Measurements from ENCODE around the gene LMOD1.
"Not testable (repeated sequence)": the region's sequence is repeated elsewhere in the genome, so short reads cannot be mapped to it uniquely, and the experiment has no call there.

Gene LMOD1

DNA sequence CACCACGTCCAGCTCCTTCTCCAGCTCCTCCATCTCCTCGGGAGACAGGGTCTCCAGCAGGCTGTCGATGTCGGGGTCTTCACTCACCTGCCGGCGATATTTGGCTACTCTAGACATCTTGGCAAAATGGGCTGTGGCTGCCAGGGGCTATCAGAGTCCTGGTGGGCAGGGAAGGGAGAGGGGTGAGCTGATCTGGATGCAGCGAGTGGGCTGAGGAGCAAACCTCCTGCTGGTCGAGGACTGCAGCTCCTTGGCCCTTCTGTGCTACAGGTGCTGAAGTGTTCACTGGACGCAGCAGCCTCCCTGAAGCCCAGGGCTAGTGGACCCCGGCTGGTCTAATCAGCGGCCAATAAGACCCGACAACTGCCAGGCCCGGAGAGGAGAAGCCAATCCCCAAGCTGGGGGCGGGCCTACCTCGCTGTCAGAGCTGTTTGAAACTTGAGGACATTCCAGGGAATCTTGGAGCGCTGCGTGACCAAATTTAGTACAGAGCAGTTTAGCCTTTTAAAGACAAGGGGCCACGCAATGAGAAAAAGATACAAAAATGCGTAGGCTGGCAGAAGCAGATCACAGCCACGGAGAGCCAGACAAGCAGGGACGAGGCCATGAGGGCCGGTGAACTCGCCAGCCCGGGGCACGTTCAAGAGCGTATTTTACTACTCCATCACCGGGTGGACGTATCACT is at the start of gene LMOD1:
LMOD1 (minus strand) TSS at position 325 of the 685 bp plus-strand sequence; CDS start at position 117, 208 bp downstream.
- DNase-seq (ENCODE audit: low read depth), result no peak

DNA sequence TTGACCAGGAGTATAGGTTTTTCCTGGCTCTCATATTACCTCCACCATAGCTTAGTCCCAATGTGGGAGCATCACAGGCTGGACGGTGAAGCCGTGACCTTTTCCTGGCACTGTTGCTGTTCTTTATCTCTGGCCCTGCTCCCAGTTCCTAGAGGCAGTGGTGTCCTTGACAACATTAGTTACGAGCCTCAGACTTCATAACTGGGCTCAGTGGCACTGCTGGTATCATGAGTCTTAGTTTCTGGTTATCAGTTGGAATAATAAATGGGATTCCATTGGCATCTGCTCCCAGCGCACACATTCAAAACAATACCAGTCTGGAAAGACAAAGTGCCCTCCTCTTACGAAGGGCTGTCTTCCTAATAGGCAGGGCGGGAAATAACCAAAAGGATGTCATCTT is 44.1 kb upstream of the LMOD1 start:
- DNase-seq (ENCODE audit: low read depth), result no peak

DNA sequence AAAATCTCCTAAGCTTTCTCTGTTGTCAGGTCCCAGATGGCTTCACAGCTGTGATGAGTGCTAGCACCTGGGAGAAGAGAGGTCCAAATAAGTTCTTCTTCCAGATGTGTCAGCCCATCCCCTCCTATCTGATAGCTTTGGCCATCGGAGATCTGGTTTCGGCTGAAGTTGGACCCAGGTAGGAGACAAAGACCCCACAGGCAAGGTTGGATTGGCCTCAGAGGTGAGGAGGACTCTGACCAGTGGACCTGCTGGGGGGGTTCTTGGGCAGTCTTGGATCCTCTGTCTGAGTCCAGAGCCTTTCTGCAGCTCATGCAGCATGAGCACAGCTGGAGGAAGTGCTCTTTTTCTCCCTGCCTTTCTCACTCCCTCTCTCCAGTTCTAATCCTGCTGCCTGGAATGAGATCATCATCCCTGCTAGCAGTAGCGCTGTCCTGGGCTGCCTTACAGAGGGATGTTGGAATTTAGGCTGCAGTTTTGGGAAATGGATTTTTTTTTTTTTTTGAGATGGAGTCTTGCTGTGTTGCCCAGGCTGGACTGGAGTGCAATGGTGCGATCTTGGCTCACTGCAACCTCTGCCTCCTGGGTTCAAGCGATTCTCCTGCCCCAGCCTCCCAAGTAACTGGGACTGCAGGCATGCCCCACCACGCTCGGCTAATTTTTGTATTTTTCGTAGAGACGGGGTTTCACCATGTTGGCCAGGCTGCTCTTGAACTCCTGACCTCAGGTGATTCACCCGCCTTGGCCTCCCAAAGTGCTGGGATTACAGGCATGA is 43.2 kb upstream of the LMOD1 start:
- DNase-seq (ENCODE audit: low read depth), result no peak

DNA sequence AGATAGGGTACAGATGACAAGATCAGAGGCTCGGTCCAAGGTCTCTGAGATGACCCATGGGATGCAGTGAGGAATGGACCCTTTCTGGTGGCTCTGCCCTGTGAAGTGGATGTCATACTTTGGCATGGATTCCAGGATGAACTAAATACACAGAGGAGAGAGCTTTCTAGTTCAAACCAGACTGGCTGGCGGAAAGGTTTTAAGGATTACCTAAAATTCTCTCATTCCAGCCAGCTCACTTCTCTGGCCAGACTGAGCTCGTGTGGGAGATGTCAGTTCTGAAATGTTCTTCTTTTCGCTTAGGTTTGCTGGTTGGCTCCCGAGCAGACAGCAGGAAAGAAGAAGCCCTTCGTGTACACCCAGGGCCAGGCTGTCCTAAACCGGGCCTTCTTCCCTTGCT is 42.3 kb upstream of the LMOD1 start:
- no peak for DNase-seq (ENCODE audit: low read depth)

DNA sequence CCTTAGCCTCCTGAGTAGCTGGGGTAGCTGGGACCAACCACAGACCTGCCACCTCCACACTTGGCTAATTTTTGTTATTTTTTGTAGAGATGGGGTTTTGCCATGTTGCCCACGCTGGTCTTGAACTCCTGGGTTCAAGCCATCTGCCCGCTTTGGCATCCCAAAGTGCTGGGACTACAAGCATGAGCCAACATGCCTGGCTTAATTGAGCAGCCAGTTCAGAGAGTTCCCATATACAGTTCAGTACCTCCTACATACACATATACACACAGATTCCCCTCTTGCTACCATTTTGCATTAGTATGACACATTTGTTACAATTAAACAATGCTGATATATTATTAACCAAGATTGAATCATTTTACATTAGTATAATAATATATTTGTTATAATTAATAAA is 39.0 kb upstream of the LMOD1 start:
- DNase-seq (ENCODE audit: low read depth), result no peak

DNA sequence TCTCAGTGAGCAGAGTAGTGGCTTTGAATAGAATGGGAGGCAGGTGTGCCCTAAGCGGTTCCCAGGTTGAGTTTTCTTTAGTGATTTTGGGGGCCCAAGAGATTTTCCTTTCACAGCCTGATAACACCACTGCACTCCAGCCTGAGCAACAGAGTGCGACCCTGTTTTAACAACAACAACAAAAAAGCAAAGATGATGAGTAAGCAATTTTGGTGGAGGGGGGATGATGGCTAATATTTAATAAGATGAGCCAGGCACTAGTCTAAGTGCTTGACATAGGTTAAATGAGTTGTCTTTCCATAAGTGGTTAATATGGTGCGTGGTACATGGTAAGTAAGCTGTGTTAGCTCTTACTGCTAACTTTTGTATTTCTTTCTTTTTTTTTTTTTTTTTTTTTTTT is 38.1 kb upstream of the LMOD1 start:
- DNase-seq (ENCODE audit: low read depth), result no peak

- no peak for DNase-seq (ENCODE audit: low read depth)
Measured at GRCh38 chr1:201983380-201983805, 37.0 kb upstream of the LMOD1 start.

- peak; percentile 56 for DNase-seq (ENCODE audit: low read depth)
Measured at GRCh38 chr1:201982623-201983379, 36.5 kb upstream of the LMOD1 start, which contains the start of gene RNPEP. Gene RNPEP (plus strand): TSS chr1:201982648. CDS start chr1:201982667, 19 bp downstream.

DNA sequence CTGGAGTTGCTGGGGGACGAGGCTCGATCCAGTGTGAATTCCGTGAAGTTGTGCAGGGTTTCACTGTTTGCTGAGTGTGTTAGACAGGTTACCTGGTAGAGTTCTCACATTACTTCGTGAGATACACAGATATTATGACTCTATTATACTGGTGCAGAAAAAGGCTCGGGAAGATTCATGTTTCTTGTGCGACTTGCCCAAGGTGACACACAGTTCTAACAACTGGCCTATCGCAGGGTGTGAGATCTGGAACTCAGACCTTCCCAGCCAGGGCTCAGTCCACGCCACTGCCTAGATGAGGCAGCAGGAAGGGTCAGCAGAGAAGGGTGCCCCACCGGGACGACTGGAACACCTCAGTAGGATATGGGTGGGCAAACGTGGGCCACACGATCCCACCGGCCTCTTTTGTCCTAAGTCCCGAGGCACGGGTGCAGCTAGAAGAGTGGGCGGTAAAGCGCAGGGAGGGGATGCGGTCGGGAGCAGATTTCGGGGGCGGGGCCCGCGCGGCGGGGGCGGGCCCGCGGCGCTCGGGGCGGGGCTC is 35.8 kb upstream of the LMOD1 start:
- DNase-seq (ENCODE audit: low read depth), result no peak

DNA sequence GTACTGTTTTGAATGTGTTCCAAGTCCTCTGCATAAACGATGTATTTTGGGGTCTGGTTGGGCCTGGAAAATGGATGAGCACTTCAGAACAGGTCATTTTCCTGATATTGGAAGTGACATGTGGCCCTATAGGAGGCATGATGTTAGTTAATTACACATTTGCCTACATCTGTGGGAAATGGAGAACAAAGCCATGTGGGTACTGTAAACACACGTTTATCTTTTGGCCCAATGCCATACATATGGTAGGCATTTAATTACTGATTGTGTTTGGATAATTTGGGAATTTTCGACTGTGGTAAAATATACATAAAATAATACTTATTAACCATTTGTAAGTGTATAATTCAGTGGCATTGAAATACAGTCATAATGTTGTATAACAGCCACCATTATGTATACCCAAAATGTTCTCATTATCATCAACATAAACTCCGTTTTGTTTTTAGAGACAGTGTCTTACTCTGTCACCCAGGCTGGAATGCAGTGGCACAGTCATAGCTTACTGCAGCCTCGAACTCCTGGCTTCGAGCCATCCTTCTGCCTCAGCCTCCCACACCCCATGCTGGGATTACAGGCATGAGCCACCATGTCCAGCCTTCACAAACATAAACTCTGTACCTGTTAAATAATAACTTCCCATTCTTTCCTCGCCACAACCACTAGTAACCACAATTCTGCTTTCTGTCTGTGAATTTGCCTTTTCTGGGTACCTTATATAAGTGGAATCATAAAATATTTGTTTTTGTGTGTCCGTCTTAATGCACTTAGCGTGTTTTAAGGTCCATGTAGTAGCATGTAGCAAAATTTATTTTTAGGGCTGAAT is 24.2 kb upstream of the LMOD1 start:
- no peak for DNase-seq (ENCODE audit: low read depth)

DNA sequence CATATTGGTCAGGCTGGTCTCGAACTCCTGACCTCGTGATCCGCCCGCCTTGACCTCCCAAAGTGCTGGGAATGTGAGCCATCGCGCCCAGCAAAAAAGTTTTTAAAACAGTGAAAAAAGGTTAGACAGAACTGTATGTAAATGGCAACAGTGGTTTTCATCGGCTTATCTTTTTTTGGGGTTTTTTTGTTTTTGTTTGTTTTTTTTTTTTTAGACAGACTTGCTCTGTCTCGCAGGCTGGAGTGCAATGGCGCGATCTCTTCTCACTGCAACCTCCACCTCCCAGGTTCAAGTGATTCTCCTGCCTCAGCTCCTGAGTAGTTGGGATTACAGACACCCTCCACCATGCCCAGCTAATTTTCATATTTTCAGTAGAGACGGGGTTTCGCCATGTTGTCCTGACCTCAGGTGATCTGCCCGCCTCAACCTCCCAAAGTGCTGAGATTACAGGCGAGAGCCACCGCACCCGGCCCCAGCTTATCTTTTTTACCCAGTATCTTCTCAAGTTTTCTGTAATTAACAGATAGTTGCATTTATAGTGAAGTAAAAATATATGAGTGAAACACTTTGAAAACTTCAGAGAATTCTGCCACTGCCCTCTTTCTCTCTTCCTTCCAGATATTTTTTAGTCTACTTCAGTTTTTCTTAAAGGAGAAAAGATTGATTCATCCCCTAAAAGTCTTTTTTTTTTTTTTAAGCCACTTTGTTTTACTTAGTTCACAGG is 22.0 kb upstream of the LMOD1 start:
- no peak for DNase-seq (ENCODE audit: low read depth)

DNA sequence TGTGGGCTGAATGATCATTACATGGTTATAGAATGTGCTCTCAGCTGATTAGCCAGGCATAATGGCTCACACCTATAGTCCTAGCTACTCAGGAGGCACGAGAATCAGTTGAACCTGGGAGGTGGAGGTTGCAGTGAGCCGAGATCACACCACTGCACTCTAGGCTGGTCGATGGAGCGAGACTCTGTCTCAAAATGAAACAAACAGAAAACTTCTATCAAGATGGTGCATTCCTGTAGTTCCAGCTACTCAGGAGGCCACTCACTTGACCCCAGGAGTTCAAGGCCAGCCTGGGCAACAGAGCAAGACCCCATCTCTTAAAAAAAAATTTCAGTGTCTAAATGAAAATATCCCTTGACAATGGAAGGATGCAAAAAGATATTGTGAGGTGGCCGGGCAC is 19.8 kb upstream of the LMOD1 start:
- DNase-seq (ENCODE audit: low read depth), result no peak

DNA sequence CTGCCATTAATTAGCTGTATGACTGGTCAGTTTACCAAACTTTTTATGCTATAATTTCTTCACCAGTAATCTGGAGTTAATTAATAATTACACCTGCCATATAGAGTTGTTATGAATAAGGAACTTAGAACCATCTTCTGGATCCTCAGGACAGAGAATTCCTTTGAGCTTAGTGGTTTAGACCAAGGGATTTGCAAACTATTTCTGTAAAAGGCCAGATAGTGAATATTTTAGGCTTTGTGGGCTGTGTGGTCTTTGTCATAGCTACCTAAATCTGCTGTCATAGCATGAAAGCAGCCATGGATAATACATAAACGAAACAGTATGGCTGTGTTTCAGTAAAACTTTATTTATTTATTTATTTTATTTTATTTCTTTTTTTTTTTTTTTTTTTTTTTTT is 17.9 kb upstream of the LMOD1 start:
- no peak for DNase-seq (ENCODE audit: low read depth)

GRCh38 chr1:201962382-201962781 is 16.0 kb upstream of the LMOD1 start:
- not testable (repeated sequence) for DNase-seq (ENCODE audit: low read depth)

GRCh38 chr1:201958348-201958747 is 12.0 kb upstream of the LMOD1 start:
- DNase-seq (ENCODE audit: low read depth), result no peak

DNA sequence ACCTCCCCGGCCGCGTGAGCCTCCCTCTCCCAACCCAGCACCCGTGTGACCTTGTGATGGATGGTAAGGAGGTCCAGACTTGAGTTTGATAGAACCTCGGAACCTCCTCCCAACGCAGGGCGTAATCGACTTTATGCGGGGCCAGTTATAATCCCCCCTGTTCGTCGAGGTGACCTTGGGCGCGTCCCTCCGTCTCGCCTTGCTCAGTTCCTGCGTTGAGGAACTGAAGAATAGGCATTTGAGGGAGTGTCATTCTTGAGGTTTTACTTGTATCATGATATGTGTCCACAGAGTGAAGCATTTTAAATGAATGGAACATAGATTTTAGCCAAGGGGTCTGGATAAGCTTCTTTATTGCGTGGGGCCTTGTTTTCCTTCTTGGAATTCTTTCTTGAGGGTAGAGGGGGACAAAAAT is 9.4 kb upstream of the LMOD1 start:
- no peak for DNase-seq (ENCODE audit: low read depth)

DNA sequence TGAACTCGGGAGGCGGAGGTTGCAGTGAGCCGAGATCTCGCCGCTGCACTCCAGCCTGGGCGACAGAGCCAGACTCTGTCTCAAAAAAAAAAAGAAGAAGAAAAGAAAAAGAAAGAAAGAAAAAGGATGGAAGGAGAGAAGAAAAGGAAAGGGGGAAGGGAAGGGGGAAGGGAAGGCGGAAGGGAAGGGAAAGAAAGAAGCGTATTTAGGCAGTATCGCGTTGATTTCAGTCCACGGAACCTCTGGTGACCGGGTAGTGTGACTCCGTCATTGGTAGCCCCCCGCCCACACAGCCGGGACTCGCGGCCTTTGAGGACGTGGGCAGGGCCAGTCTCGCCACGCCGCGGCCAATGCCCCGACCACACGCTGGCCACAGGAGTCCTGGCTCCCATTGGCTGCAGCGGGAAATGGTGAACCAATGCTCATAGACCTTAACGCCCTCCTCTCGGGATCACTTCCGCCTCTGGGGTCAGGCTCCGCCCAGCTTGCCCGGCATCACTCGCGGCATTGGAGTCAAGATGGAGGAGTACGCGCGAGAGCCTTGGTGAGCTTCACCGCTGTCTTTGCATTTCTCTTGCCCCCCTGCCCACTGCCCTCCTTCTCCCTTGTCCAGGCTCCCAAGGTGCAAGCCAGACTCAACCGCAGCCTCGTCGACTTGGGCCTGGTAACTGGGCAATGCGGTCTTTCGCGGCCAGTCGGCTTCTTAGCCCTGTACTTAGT is 8.8 kb upstream of the LMOD1 start, which contains the start of gene TIMM17A:
TIMM17A (plus strand) TSS at position 495 of the 720 bp plus-strand sequence; CDS start at position 519, 24 bp downstream.
- peak; percentile 92 for DNase-seq (ENCODE audit: low read depth)

DNA sequence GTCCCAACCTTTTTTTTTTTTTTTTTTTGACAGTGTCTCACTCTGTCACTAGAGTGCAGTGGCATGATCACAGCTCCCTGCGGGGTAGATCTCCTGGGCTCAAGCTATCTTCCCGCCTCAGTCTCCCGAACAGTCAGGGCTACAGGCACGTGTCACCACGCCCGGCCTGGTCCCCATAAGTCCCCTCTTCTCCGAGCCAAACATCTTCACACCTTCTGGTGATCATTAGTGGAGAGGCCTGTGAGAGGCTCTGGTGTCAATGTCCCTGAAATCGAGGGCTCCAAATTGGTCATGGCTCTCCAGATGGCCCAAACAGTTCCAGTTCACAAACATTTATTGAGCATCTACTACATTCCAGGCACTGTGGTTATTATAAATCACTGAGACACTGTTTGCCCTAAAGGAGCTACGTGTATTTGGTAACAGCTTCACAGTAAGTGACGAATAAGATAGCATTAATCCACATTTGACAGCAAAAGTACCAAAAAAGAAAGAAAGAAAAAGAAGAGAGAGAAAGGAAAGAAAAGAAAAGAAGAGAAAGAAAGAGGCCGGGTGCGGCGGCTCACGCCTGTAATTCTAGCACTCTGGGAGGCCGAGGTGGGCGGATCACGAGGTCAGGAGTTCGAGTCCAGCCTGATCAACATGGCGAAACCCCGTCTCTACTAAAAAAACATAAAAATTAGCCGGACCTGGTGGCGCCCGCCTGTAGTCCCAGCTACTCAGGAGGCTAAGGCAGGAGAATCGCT is 8.1 kb upstream of the LMOD1 start:
- DNase-seq (ENCODE audit: low read depth), result no peak

GRCh38 chr1:201949491-201949890 is 3.1 kb upstream of the LMOD1 start:
- no peak for DNase-seq (ENCODE audit: low read depth)

All from HS-5 (cell line).